SJSA1 (cell line): Measurements from ENCODE around the gene SLC22A31. TPM values are rescaled to one million over a fixed set of nuclear protein-coding genes. Genes with fewer than 3 reads are reported as not detected.
"Not testable (repeated sequence)": the region's sequence is repeated elsewhere in the genome, so short reads cannot be mapped to it uniquely, and the experiment has no call there.

Experiments
- DNase-seq, 2 experiments: peaks; one replicate each; pipeline ENCODE4 v3.0.0-alpha.2; 2015 to 2020; ENCODE audit warnings: low spot score in 2 of 2, low read depth in 1 of 2
- H3K27ac ChIP-seq: fragments of 250-450 bp; sonication (Bioruptor Pico); 2 replicates; pipeline ENCODE4 v1.5.1; 2020; ENCODE audit warnings: mild to moderate bottlenecking, moderate library complexity
- H3K27me3 ChIP-seq: fragments of 250-450 bp; sonication (Bioruptor Pico); replicated peaks from 2 replicates; pipeline ENCODE4 v1.5.1; 2020; ENCODE audit warnings: mild to moderate bottlenecking, moderate library complexity
- H3K36me3 ChIP-seq: fragments of 250-450 bp; sonication (Bioruptor Pico); 2 replicates; pipeline ENCODE4 v1.5.1; 2020; ENCODE audit warnings: mild to moderate bottlenecking
- H3K4me1 ChIP-seq: fragments of 250-450 bp; sonication (Bioruptor Pico); replicated peaks from 2 replicates; pipeline ENCODE4 v1.6.1; 2021; ENCODE audit warnings: mild to moderate bottlenecking
- H3K4me3 ChIP-seq: fragments of 250-450 bp; sonication (Bioruptor Pico); 2 replicates; pipeline ENCODE4 v1.5.1; 2020; ENCODE audit warnings: mild to moderate bottlenecking
- H3K9me3 ChIP-seq: fragments of 250-450 bp; sonication (Bioruptor Pico); replicated peaks from 2 replicates; pipeline ENCODE4 v1.5.1; 2020; ENCODE audit warnings: mild to moderate bottlenecking
- total RNA-seq: library from RNA; depleted of rRNA; stranded (reverse); fragments of >200 nt; shearing (Covaris generic); gene quantifications from 2 replicates; pipeline ENCODE4 v1.2.3, GENCODE V29; 2014

Gene SLC22A31
- total RNA-seq, 1 experiment from 2014 or later: not detected

DNA sequence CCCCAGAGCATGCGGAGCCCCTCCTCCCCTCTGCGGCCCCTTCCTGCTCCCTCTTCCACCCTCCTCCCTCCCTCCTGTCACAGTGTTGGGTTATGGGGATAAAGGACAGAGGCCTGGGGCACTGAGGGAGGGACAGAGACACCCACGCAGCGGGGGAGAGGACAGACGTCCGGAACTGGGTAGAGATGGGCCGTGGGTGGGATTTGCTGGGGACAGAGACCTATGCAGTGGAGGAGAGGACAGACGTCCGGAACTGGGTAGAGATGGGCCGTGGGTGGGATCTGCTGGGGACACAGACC, 34.7 kb downstream of the SLC22A31 start:
- not testable (repeated sequence) for H3K9me3 ChIP-seq

DNA sequence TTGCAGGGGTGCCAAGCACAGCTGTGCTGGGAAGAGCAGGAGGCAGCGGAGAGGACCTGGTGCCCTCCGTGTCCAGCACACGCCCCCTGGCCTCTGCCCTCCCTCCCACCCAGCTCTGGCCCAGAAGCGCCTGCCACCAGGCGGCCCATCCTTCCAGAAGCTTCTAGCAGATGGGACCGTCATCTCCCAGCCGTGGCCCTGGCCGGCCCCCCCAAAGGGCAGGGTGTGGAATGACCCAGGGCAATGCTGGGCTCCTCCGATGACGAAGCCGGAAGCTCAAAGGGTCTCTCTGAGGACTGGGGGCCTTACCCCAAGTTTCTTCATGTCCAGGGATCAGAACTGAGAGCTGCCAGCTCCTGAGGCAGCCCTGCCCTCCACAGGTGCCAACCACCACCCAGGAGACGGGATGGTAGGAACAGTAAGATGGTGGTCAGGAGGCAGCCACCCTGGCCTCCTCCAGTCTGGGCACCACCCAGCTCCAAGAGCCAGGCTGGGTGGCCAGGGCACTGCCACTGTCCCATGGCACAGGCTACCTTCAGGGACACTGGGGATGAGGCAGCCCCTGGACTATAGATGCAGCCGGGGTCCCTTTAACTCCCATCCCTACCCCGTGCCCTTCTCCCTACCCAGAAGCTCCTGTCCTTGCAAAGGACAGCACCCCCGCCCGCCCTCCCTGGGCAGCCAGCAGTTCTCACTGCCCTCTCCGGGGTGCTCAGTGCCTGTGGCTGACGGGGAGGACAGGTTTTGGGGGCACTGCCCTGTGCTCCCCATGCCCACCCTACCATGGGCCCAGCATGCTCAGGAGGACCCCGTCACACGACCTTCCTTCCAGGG, 35.3 kb downstream of the SLC22A31 start:
- Histone ChIP-seq H3K4me3 (no peak overlapping the region), H3K4me1 (peaks cover 6% of the 10 kb centered on the region), H3K9me3 (no peaks in the 10 kb centered on the region), H3K27ac (no peak overlapping the region), H3K36me3 (no peaks in the 10 kb centered on the region), H3K27me3 (peaks cover 25% of the 10 kb centered on the region)
- no peak for DNase-seq

More for the DNA sequence above, 34.7 kb downstream of the SLC22A31 start:
- DNase-seq, H3K4me3 ChIP-seq, H3K36me3 ChIP-seq, H3K4me1 ChIP-seq, H3K27ac ChIP-seq: not testable (repeated sequence)
- H3K27me3 ChIP-seq: peaks cover 30% of the 10 kb centered on the region

DNA sequence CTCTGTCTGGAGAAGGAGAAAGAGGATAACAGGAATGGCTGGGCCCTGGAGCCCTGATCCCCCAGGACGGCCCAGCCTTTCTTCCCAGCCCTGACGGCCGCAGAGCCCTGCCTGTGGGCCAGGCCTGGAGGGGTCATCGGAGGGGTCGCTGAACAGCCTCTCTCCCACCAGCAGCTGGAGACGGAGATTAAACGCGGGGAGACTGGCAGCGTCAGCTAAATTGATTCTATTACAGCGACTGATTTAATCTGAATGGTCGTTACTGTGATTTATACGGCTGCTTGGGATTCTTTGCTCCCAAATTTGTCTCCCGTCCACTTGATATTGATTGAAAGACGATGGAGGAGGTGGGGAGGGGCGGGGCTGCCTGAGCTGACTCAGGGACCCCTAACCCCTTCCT, 35.9 kb downstream of the SLC22A31 start:
- DNase-seq: no peak
- Histone ChIP-seq H3K4me3 (no peak overlapping the region), H3K27me3 (peaks cover 19% of the 10 kb centered on the region), H3K36me3 (no peaks in the 10 kb centered on the region), H3K4me1 (peaks cover 6% of the 10 kb centered on the region), H3K9me3 (no peaks in the 10 kb centered on the region), H3K27ac (no peak overlapping the region)

DNA sequence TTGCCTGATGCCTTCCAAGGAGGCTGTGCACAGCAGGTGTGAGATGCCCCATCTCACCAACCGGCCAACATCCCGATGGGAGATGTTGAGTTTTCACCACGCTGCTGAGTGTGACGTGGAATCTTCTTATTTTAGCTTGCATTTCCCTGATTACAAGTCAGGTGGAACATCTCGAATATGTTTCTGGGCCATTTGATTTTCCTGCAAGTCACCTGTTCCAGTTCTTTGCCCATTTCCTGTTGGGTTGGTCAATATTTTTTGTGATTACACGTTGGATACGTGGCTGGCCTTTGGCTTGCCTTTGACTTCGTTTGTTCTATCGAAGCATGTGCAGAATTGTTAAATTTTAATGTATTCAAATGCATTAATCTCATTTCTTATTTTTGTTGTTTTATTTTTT, 37.0 kb downstream of the SLC22A31 start:
- Histone ChIP-seq H3K4me3 (no peak overlapping the region), H3K9me3 (no peaks in the 10 kb centered on the region; the same call in 1 of the 2 replicates), H3K27me3 (peaks cover 8% of the 10 kb centered on the region; the same call in 1 of the 2 replicates), H3K27ac (no peak overlapping the region), H3K36me3 (no peaks in the 10 kb centered on the region), H3K4me1 (peaks cover 6% of the 10 kb centered on the region)
- DNase-seq: no peak

DNA sequence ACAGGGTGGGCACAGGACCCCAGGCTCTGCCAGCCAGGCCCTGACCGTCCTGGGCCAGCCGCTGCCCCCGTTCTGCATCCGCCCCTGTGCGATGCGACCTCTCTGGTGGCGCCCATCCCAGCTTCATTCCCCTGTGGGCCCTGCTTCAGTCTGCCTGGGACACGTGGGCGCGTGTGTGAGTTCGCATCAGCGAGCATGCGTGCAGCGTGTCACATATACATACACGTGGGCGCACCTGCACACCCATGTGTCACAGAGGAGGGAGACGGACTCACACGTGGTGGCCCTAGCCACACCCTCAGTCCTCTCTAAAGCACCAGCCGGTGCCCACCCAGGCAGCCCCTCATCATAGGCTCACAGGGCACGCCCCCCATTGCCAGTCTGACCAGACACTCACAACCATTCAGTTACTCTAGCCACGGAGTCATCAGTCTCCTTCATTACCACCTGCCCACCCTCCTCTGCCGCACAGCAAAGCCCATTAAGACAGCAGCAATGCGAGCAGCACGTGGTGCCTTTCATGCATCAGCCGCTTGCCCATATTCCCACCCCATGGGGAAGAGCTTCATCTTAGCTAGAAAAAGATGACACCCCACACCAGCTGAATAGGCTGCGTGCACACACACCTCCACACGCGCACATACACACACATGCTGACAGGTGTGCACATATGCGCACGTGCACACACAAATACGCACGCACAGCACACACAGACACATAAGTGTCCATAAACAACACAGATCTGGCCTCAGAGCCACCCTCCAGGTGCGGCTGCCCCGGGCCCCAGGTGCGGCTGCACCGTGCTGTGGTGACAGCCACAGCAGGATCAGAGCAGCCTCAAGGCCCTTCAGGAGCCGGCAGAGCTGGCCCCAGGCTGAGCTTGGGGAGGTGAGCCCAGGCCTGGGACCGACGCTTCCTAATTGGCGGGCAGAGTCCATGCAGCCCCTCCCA, 38.3 kb downstream of the SLC22A31 start:
- H3K9me3 ChIP-seq: no peaks in the 10 kb centered on the region; the same call in 1 of the 2 replicates
- no peak overlapping the region for H3K4me3 ChIP-seq
- peaks cover 5% of the 10 kb centered on the region; the same call in 1 of the 2 replicates for H3K27me3 ChIP-seq
- peaks cover under 1% of the 10 kb centered on the region for H3K4me1 ChIP-seq
- no peak overlapping the region for H3K27ac ChIP-seq
- H3K36me3 ChIP-seq: no peaks in the 10 kb centered on the region
- DNase-seq: no peak

DNA sequence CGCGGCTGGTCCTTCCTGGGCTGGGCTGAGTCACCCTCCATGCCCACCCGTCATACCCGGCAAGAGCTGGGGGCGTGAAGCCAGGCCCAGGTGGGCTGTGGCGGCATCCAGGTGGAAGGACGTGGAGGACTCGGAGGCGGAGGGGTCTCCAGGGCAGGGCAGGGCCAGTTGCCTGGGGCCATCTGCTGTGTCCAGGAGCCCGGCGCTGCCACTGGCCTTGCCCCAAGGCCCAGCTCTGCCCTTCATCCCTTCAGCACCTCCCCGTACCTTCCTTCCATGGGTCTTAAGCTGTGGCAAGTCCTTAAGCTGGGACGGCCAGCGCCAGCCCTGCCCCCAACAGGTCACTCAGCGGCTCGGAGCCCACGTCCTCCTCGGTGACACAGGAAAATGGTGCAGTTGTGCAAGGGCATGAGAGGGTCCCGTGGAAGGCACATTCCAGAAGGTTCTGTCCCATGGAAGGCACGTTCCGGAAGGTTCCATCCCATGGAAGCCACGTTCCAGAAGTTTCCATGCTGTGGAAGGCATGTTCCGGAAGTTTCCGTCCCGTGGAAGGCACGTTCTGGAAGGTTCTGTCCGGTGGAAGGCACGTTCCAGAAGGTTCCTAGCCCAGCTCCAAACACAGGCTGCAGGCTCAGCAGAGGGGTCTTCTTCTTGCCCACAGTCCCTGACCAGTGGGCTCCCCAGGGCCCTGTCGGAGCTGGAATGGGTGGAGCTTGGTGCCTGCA, 39.2 kb downstream of the SLC22A31 start:
- Histone ChIP-seq H3K4me1 (no peaks in the 10 kb centered on the region), H3K4me3 (no peak overlapping the region)
- DNase-seq: no peak

DNA sequence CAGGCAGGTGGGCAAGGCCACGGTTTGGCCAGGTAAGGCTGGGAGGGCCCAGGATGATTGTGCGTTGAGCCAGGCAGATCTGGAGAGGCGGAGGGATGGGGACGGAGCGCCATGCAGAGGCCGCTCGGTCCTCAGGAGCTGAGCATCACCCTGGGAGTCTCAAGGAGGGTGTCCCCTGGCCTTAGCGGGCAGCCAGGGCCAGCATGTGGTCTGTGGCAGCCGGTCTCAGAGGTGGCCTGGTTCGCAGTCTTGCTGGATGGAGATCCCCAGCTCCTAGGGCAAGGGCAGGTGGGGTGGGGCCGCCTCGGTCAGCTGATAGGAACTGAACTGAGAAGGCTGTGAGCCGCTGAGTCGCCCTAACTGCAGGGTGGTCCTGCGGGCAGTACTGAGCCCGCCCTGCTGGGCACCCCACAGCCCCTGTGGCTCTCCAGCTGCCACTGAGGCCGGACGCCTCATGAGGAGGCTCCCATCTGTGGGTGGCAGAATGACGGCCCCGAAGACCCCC, 40.4 kb downstream of the SLC22A31 start:
- H3K27ac ChIP-seq: no peak overlapping the region

More for the DNA sequence above, 39.2 kb downstream of the SLC22A31 start:
- peaks cover 5% of the 10 kb centered on the region; the same call in 1 of the 2 replicates for H3K27me3 ChIP-seq
- H3K36me3 ChIP-seq: no peaks in the 10 kb centered on the region
- no peaks in the 10 kb centered on the region; the same call in 1 of the 2 replicates for H3K9me3 ChIP-seq
- H3K27ac ChIP-seq: no peak overlapping the region

DNA sequence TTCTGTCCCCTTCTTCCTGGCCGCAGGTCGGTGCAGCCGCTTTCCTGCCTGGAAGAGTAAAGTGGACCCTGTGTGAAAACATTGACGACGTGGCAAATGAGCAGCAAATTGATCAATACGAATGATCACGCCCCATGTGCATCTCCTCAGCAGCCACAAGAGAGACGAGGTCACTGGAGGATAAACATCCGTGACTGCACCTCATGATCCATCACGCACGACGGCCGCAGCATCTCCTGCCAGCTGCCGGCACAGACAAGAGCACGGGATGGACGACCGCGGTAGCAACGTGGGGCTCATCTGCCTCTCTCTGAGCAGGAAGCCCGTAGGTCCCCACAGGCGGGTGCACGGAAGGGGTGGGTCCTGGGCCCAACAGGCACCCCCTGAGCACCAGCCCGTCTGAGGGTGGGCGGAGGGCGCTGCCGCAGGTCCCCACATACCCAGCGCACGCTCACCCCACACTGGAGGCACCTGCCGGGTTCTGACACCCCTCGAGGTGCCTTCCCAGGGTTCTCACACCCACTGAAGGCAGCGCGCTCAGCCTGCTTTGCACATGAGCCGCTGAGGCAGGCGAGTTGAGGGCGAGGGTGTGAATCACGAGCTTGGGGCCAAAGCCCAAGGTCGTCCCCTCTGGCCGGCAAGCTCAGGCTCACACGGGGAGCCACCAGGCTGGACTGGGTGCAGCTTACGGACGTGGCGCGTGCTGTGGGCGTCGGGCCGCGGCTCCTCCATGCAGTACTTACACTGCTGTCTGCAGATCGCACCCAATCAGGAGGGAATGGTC, 41.1 kb downstream of the SLC22A31 start:
- Histone ChIP-seq H3K4me3 (no peak overlapping the region), H3K9me3 (no peaks in the 10 kb centered on the region; the same call in 1 of the 2 replicates), H3K27ac (no peak overlapping the region), H3K36me3 (no peaks in the 10 kb centered on the region), H3K4me1 (0 out of 2 replicates have a peak, but pooled peaks cover 4% of the 10 kb centered on the region), H3K27me3 (peaks cover 16% of the 10 kb centered on the region)
- DNase-seq: no peak

More for the DNA sequence above, 40.4 kb downstream of the SLC22A31 start:
- H3K4me3 ChIP-seq: no peak overlapping the region
- no peaks in the 10 kb centered on the region; the same call in 1 of the 2 replicates for H3K9me3 ChIP-seq
- 0 out of 2 replicates have a peak, but pooled peaks cover 4% of the 10 kb centered on the region for H3K4me1 ChIP-seq
- peaks cover 15% of the 10 kb centered on the region for H3K27me3 ChIP-seq
- H3K36me3 ChIP-seq: no peaks in the 10 kb centered on the region
- no peak for DNase-seq

DNA sequence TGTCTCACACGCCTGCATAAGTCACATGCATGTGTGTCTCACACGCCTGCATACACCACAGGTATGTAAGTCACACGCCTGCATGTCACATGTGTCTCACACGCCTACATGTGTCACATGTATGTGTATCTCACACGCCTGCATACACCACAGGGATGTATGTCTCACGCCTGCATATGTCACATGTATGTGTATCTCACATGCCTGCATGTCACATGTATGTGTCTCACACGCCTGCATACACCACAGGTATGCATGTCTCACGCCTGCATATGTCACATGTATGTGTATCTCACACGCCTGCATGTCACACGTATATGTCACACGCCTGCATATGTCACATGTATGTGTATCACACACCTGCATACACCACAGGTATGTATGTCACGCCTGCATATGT, 42.6 kb downstream of the SLC22A31 start:
- DNase-seq: no peak
- Histone ChIP-seq H3K9me3 (no peaks in the 10 kb centered on the region; the same call in 1 of the 2 replicates), H3K36me3 (no peaks in the 10 kb centered on the region), H3K4me3 (no peak overlapping the region), H3K27ac (no peak overlapping the region), H3K27me3 (peaks cover 11% of the 10 kb centered on the region), H3K4me1 (0 out of 2 replicates have a peak, but pooled peaks cover 4% of the 10 kb centered on the region)

DNA sequence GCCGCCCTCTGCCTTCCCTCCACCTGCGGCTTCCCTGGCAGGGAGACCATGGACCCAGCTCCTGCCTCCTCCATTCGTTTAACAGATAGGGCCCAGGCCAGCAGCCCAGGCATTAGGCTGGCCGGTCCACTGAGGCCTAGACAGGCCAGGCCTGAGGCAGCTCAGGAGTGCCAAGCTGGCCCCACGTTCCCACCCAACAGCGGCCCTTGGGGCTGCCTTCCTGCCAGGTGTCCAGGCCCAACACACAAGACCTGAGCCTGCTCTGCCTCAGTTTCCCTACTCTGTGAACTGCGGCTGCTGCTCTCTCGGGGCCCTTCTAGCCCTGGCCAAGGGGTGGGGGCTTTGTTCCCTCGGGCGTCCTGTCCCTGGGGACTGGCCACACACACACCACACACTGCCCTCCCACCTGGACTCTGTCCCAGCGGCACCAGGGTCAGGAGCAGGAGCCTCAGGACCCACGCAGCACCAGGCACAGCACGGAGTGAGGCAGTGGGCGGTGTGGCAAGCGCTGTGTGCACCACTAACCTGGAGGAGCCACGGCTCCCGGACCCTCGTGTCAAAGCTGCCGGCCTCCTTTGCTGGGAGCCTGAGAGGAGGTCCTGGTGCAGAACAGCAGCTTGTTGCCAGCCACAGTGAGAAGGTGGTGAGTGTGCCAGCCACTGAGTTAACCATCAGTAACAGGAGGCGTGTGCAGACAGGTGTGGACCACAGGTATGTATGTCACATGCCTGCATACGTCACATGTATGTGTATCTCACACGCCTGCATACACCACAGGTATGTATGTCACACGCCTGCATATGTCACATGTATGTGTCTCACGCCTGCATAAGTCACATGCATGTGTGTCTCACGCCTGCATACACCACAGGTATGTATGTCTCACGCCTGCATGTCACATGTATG, 43.3 kb downstream of the SLC22A31 start:
- no peak for DNase-seq
- peaks cover 2% of the 10 kb centered on the region; the same call in 1 of the 2 replicates for H3K36me3 ChIP-seq
- no peaks in the 10 kb centered on the region; the same call in 1 of the 2 replicates for H3K9me3 ChIP-seq
- no peak overlapping the region for H3K27ac ChIP-seq
- H3K4me1 ChIP-seq: 0 out of 2 replicates have a peak, but pooled peaks cover 4% of the 10 kb centered on the region
- H3K27me3 ChIP-seq: peaks cover 11% of the 10 kb centered on the region
- no peak overlapping the region for H3K4me3 ChIP-seq

DNA sequence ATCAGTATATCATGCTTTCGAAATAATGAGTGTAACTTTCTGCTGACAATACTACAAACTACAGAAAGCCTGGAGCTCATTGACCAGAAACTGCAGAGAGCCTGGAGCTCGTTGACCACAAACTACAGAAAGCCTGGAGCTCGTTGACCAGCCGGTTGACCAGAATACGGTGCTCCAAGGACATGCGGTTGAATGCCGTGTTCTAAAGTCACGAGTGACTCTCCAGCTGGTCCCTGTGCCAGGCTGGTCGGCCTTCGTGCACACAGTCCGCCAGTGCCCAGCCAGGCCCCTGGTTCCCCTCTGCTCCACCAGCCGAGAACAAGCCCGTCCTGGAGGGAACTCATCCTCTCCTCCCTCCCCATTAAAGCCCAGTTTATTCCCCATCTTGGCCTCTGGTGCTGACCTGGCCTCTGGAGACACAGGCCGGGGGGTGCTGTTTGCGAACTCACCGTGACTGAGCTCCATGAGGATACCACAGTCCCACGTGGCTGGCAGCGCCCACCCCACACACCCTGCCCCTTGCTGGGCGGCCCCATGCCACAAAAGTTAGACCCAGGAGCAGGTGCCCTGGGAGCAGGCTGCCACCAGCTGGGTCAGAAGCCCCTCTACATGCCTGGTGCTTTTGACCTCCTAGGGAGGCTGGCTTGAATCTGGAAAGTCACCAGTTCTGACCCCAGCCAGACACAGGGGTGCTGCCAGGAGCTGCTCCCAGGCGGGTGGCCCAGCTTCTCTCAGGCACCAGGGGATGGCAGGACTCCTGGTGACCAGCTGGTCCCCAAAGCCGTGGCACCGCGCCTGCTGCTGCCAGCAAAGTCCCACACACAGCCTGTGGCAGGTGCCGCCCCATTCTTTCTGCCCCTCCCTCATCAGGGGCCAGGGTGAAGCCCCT, 44.2 kb downstream of the SLC22A31 start:
- Histone ChIP-seq H3K9me3 (no peaks in the 10 kb centered on the region; the same call in 1 of the 2 replicates), H3K27me3 (peaks cover 11% of the 10 kb centered on the region), H3K4me1 (0 out of 2 replicates have a peak, but pooled peaks cover 4% of the 10 kb centered on the region), H3K36me3 (peaks cover 4% of the 10 kb centered on the region; the same call in 1 of the 2 replicates), H3K27ac (no peak overlapping the region), H3K4me3 (no peak overlapping the region)
- DNase-seq: no peak
